Breast epithelium (tissue), 3 donors: Measurements from ENCODE around the gene FSTL4.

Experiments
- CTCF ChIP-seq, 3 donors: fragments of 450-650 bp; IDR thresholded peaks; one replicate each; pipeline ENCODE4 v1.5.1; 2016 to 2017; ENCODE audit warnings: antibody characterized with exemption in 3 of 3, mild to moderate bottlenecking in 3 of 3, moderate library complexity in 3 of 3
- POLR2A ChIP-seq: fragments of 450-650 bp; IDR thresholded peaks from one replicate; pipeline ENCODE4 v1.6.1; 2016; ENCODE audit warnings: antibody characterized with exemption, mild to moderate bottlenecking, moderate library complexity
- POLR2AphosphoS5 ChIP-seq, 3 donors: sonication (generic); formaldehyde crosslinking; IDR thresholded peaks; one replicate each; pipeline ENCODE4 v1.6.1; 2017; ENCODE audit warnings: antibody characterized with exemption in 3 of 3

- TF ChIP-seq CTCF (IDR thresholded peaks at IDR 0.05), result no peak
- no peak for TF ChIP-seq POLR2AphosphoS5 (IDR thresholded peaks at IDR 0.05)
- TF ChIP-seq POLR2A, result no peak
Measured at GRCh38 chr5:133324926-133325325, 287.4 kb downstream of the FSTL4 start.
